Measurements from ENCODE around the gene TRIM40. TPM values are rescaled to one million over a fixed set of nuclear protein-coding genes. Genes with fewer than 3 reads are reported as not detected.

The TRIM40 gene
- total and polyA plus RNA-seq, 2 of the 13 experiments (the other 11 are each of a cell fraction or from before 2014, with no cell fraction given), result 0.58 TPM; not detected in 1

DNA sequence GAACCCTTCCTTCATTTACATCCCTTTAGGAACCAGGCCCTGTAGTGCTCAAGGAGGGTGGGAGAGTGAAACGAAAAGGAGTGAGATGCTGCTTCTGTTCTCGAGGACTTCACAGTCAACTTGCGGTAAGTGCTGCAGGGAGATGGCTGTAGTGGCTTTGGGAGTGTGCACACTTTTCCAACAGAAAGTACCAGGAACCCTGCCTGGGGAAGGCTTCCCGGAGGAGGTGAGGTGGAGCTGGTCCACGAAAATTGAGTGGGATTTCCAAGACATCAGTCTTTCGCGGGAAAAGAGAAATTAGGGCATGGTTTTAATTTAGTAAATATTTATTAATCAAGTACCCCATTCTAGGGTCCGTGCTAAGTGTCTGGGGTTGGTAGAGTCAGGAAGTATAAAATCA lies 35.8 kb upstream of the TRIM40 start (continued):
- no peak for TF ChIP-seq ASH2L (IDR thresholded peaks at IDR 0.05; ENCODE audit: insufficient read length, low read depth, low read length)

DNA sequence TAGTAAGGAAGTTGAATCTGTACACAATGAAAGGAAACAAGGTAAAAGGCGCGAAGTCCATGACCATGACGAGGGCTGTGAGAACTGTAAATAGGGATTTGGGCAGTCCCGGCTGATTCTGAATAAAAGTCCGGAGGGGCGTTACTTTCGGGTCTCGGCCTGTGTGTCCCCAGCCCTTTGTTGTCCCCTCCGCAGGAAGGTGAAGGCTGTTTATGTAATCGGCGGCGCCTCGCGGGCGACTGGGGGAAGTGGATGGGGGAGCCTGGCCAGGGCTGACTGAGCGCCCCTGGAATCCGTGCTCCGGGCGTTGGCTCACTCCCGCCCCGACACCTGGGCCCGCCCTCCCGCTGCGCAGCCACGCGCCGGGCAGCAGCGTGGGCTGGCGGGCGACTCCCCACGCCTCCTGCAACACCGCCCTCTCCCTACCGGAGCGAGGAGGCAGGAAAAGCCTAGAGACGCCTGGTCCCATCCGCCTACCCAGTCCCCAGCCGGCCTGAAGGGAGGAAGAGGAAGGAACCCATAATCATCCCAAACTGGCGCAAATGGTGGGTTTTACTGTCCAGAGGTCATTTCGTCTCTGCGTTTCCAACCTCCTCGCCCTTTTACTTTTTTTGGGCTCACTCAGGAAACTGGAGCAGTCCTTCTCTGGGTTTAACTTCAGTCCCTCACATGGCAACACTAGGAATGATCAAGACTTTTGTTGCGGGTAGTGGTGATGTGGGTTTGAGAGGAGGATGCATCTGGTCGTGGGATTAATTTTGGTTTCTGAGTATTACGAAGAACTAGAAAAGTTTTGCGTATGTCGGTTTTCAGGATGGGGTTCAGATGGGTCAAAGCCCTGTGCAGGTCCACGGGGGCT lies 35.1 kb upstream of the TRIM40 start:
- POLR2A ChIA-PET, result interaction anchor here (1.0 to 3.1 kb wide), 17 partner anchors 8 to 193 kb away, joined by 3 to 35 read pairs (median 9); partner anchors contain the start of genes POLR1H, PPP1R11, TRIM15 and TRIM26
- FAIRE-seq (peak; percentile 77), DNase-seq (ENCODE audit: low spot score) (peak; percentile 92), ATAC-seq (peak; percentile 65)
- peaks cover 80% of the 10 kb centered on the region for H3K4me1 ChIP-seq (ENCODE audit: insufficient read depth, low read length)
- intact Hi-C loops (cut with micrococcal nuclease; ENCODE audit: unreplicated experiment), result no loop called here
- H3K4me3 ChIP-seq (replicated peaks in 1 of 3; ENCODE audit: insufficient read depth in 1 of 3, low read depth in 2 of 3, low read length in 3 of 3), result peak overlapping the region; percentile 63 to 77 (median 71)
- in situ Hi-C loops (cut with HindIII; ENCODE audit: extremely low pct_ligation_motif_present, low pct_unique_long_range_greater_than_20kb), result loop anchor here (5.0 kb wide), 1 partner anchor 71 kb away; no protein-coding TSS in a partner anchor
- H3K9me3 ChIP-seq (ENCODE audit: low read length), result no peaks in the 10 kb centered on the region
- 1% methylated on average over 34 of the region's 47 CpGs for WGBS (ENCODE audit: low lambda C conversion rate)
- no peaks in the 10 kb centered on the region; a peak in 1 of 5 replicates for H3K27me3 ChIP-seq (ENCODE audit: control insufficient read depth in 1 of 2, insufficient read depth in 2 of 2, low read length in 2 of 2)
- H2AFZ ChIP-seq (ENCODE audit: low read length), result no peak overlapping the region
- BruUV-seq (replicated peaks), result no TSS peak
- H3K36me3 ChIP-seq (replicated peaks in 1 of 2; ENCODE audit: control insufficient read depth in 1 of 2, insufficient read depth in 2 of 2, low read length in 2 of 2), result no peaks in the 10 kb centered on the region
- H3K79me2 ChIP-seq (ENCODE audit: insufficient read depth, low read length), result peaks cover 9% of the 10 kb centered on the region
- peak overlapping the region; percentile 96 for H3K4me2 ChIP-seq (ENCODE audit: low read depth, low read length)
- peak overlapping the region; percentile 79 for H3K27ac ChIP-seq (ENCODE audit: extremely low read length, insufficient read depth, low read length)
- H4K20me1 ChIP-seq (ENCODE audit: insufficient read depth, low read length), result no peaks in the 10 kb centered on the region
- H3K9ac ChIP-seq (ENCODE audit: insufficient read depth, low read depth, low read length), result peak overlapping the region; percentile 79
- CTCF ChIA-PET (ENCODE audit: low intra/inter-chr PET ratio, low total read pairs), result interaction anchor here (3.4 to 6.0 kb wide), 2 partner anchors 30 to 69 kb away, joined by 46 to 140 read pairs; no protein-coding TSS in a partner anchor
- TF ChIP-seq ZNF747 (CRISPR knock-in tag; IDR thresholded peaks at IDR 0.05; ENCODE audit: borderline replicate concordance) (peak; percentile 62; the same call in 1 of the 2 replicates), ZFP37 (CRISPR knock-in tag; IDR thresholded peaks at IDR 0.05; ENCODE audit: borderline replicate concordance) (no peak), CAMTA2 (CRISPR knock-in tag; IDR thresholded peaks at IDR 0.05; ENCODE audit: borderline replicate concordance) (0 out of 2 replicates have a peak, but pooled peaks have one; percentile 44), RXRA (CRISPR knock-in tag; IDR thresholded peaks at IDR 0.05) (peak; percentile 86), RFX1 (IDR thresholded peaks at IDR 0.05) (no peak), ZNF549 (CRISPR knock-in tag; IDR thresholded peaks at IDR 0.05) (no peak), GATAD1 (CRISPR knock-in tag; IDR thresholded peaks at IDR 0.05) (peak; percentile 60), SALL2 (CRISPR knock-in tag; IDR thresholded peaks at IDR 0.05) (no peak), DPF2 (CRISPR knock-in tag; IDR thresholded peaks at IDR 0.05; ENCODE audit: borderline replicate concordance, low read depth) (peak; percentile 69; the same call in 1 of the 2 replicates), SMAD9 (CRISPR knock-in tag; IDR thresholded peaks at IDR 0.05) (no peak; the same call in 1 of the 2 replicates), ZNF891 (CRISPR knock-in tag; IDR thresholded peaks at IDR 0.05) (peak; percentile 65; the same call in 1 of the 2 replicates), IRX3 (CRISPR knock-in tag; IDR thresholded peaks at IDR 0.05; ENCODE audit: borderline replicate concordance, low read depth) (no peak), ISX (CRISPR knock-in tag; conservative IDR thresholded peaks at IDR 0.05) (no peak), ZNF430 (CRISPR knock-in tag; IDR thresholded peaks at IDR 0.05) (no peak), TRIM24 (CRISPR knock-in tag; IDR thresholded peaks at IDR 0.05) (no peak)
- TF ChIP-seq, protein P1, sequence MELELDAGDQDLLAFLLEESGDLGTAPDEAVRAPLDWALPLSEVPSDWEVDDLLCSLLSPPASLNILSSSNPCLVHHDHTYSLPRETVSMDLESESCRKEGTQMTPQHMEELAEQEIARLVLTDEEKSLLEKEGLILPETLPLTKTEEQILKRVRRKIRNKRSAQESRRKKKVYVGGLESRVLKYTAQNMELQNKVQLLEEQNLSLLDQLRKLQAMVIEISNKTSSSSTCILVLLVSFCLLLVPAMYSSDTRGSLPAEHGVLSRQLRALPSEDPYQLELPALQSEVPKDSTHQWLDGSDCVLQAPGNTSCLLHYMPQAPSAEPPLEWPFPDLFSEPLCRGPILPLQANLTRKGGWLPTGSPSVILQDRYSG (CRISPR knock-in tag; IDR thresholded peaks at IDR 0.05), result 0 out of 2 replicates have a peak, but pooled peaks have one; percentile 13
- TF ChIP-seq, protein P2, sequence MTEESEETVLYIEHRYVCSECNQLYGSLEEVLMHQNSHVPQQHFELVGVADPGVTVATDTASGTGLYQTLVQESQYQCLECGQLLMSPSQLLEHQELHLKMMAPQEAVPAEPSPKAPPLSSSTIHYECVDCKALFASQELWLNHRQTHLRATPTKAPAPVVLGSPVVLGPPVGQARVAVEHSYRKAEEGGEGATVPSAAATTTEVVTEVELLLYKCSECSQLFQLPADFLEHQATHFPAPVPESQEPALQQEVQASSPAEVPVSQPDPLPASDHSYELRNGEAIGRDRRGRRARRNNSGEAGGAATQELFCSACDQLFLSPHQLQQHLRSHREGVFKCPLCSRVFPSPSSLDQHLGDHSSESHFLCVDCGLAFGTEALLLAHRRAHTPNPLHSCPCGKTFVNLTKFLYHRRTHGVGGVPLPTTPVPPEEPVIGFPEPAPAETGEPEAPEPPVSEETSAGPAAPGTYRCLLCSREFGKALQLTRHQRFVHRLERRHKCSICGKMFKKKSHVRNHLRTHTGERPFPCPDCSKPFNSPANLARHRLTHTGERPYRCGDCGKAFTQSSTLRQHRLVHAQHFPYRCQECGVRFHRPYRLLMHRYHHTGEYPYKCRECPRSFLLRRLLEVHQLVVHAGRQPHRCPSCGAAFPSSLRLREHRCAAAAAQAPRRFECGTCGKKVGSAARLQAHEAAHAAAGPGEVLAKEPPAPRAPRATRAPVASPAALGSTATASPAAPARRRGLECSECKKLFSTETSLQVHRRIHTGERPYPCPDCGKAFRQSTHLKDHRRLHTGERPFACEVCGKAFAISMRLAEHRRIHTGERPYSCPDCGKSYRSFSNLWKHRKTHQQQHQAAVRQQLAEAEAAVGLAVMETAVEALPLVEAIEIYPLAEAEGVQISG (CRISPR knock-in tag; IDR thresholded peaks at IDR 0.05), result peak; percentile 85; the same call in 1 of the 2 replicates
- TF ChIP-seq, protein P3, sequence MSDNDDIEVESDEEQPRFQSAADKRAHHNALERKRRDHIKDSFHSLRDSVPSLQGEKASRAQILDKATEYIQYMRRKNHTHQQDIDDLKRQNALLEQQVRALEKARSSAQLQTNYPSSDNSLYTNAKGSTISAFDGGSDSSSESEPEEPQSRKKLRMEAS (IDR thresholded peaks at IDR 0.05), result peak; percentile 94

Data from HepG2 (cell line).